GM19023 (cell line): ENCODE data around the gene OR1C1.
"Not testable (repeated sequence)": the region's sequence is repeated elsewhere in the genome, so short reads cannot be mapped to it uniquely, and the experiment has no call there.

ENCODE experiments used
- ATAC-seq: cut with Tn5 transposase; IDR thresholded peaks from one replicate; pipeline ENCODE4 v1.9.1; 2021; ENCODE audit warnings: mild to moderate bottlenecking, moderate library complexity; ENCODE audit not compliant: unreplicated experiment

Gene OR1C1

GRCh38 chr1:247760456-247760855 lies at the start of gene OR1C1:
TSS of gene OR1C1 (minus strand) at chr1:247760556. CDS start at chr1:247758406, 2,150 bp downstream.
- no peak for ATAC-seq

- ATAC-seq = no peak
Measured at GRCh38 chr1:247797518-247797917, 37.2 kb upstream of the OR1C1 start.

GRCh38 chr1:247769603-247770002 lies 9.2 kb upstream of the OR1C1 start:
- ATAC-seq = no peak

GRCh38 chr1:247754311-247754710 lies 6.0 kb downstream of the OR1C1 start:
- not testable (repeated sequence) for ATAC-seq

GRCh38 chr1:247749870-247750269 lies 10.5 kb downstream of the OR1C1 start:
- no peak for ATAC-seq

GRCh38 chr1:247748041-247748440 lies 12.3 kb downstream of the OR1C1 start, which contains the start of gene OR14A2:
TSS of gene OR14A2 (minus strand) at chr1:247748141.
- no peak for ATAC-seq

- ATAC-seq = no peak
Measured at GRCh38 chr1:247747616-247748015, 12.7 kb downstream of the OR1C1 start.

- ATAC-seq = no peak
Measured at GRCh38 chr1:247746391-247746935, 13.9 kb downstream of the OR1C1 start.

GRCh38 chr1:247742215-247742760 lies 18.1 kb downstream of the OR1C1 start:
- ATAC-seq = not testable (repeated sequence)

GRCh38 chr1:247741756-247742155 lies 18.6 kb downstream of the OR1C1 start:
- no peak for ATAC-seq

GRCh38 chr1:247740721-247741120 lies 19.6 kb downstream of the OR1C1 start:
- ATAC-seq = no peak

- no peak for ATAC-seq
Measured at GRCh38 chr1:247738315-247738714, 22.0 kb downstream of the OR1C1 start, which contains the start of gene OR14K1. TSS of gene OR14K1 (plus strand) at chr1:247738615. CDS start at chr1:247738615, 0 bp downstream.

- no peak for ATAC-seq
Measured at GRCh38 chr1:247721222-247721621, 39.1 kb downstream of the OR1C1 start.

GRCh38 chr1:247716546-247716945 lies 43.8 kb downstream of the OR1C1 start, which contains the start of gene OR6F1:
TSS of gene OR6F1 (minus strand) at chr1:247716646. CDS start at chr1:247712755, 3,891 bp downstream.
- no peak for ATAC-seq

- ATAC-seq = no peak
Measured at GRCh38 chr1:247713753-247714152, 46.6 kb downstream of the OR1C1 start.

GRCh38 chr1:247710681-247711080 lies 49.7 kb downstream of the OR1C1 start:
- ATAC-seq = not testable (repeated sequence)
